ENCODE results near the gene PGM2.
A peak's percentile ranks its signal among the peaks of the same experiment; 100 is the strongest.
"Not testable (repeated sequence)": the region's sequence is repeated elsewhere in the genome, so short reads cannot be mapped to it uniquely, and the experiment has no call there.

PGM2 gene

DNA sequence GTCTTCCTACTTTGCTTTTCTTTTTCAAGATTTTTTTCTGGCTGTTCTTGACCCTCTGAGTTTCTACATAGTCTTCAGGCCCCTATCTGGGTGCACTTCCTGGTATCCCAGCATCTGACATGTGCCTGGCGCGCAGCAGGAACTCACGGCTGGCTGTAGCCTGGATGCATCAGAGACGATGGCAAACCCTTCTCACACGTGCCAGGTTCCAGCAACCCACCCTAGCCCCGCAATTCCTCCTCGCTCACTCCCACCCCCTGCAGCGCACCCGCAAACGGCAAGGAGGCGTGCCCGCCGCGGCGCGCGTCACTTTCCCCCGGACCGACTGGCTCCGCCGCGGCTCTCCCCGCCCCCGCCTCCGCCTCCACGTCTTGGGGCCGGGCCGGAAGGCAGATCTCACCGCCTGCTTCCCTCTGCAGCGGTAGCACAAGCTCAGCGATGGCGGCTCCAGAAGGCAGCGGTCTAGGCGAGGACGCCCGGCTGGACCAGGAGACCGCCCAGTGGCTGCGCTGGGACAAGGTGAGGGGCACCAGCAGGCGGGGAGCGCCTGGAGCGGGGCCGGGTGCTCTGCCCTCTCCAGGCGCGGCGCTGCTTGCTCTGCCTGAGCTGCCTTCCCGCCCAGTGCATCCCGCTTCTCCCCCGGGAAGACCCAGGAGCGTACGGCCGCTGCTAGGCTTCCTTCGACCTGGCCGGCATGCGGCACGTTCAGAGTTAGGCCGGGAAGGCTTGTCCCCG is at the start of gene PGM2:
Gene PGM2, plus strand, starts transcription at position 392 of the 735 bp plus-strand sequence. Its CDS starts 47 bp downstream, at position 439.
- DNase-seq (ENCODE audit: low read depth, low spot score), result peak; percentile 81

- no peak for DNase-seq (ENCODE audit: low read depth, low spot score)
Observed at GRCh38 chr4:37779896-37780295, 46.6 kb upstream of the PGM2 start.

DNA sequence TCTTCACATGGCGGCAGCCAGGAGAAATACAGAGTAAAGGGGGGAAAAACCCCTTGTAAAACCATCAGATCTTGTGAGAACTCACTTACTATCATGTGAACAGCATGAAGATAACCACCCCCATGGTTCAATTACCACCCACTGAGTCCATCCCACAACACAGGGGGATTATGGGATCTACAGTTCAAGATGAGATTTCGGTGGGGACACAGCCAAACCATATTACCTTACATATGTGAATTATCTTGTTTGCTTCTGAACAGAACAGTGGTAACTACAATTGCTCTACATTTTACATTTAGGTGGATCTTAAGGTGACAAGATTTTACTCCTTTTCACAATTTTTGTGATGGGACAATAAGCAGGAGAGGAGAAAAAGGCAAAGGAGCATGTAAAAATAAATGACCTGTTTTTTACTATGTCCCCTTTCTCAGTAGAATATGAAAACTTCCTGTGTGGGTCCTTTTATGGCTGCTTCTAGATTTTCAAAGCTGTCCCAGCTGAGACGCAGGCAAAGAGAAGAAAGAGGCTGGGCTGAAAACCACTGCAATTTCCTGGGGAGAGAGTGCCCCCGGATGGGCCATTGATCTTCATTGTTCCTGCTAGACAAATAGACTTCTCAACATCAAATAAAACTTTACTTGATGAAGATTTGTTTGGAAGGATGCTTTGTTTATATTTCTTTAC is 45.9 kb upstream of the PGM2 start:
- DNase-seq (ENCODE audit: low read depth, low spot score), result peak; percentile 4

- no peak for DNase-seq (ENCODE audit: low read depth, low spot score)
Observed at GRCh38 chr4:37781131-37781455, 45.4 kb upstream of the PGM2 start.

- not testable (repeated sequence) for DNase-seq (ENCODE audit: low read depth, low spot score)
Observed at GRCh38 chr4:37786267-37786666, 40.2 kb upstream of the PGM2 start.

GRCh38 chr4:37787883-37788460 is 38.5 kb upstream of the PGM2 start:
- DNase-seq (ENCODE audit: low read depth, low spot score), result not testable (repeated sequence)

DNA sequence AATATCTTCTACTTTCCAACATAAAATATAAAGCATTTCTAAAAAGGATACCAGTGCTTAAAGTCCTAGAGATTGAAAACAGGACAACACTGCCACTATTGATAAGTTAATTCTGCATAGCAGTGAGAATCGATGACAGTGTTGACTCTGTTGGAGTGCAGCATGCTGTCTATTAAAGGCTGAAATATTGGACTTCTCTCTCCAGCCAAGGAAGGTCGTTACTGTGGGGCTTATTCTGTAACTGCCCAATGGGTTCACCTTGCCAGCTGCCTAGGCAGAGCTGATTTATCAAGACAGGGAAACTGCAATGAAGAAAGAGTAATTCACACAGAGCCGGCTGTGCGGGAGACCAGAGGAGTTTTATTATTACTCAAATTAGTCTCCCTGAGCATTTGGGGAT is 37.7 kb upstream of the PGM2 start:
- no peak for DNase-seq (ENCODE audit: low read depth, low spot score)

DNA sequence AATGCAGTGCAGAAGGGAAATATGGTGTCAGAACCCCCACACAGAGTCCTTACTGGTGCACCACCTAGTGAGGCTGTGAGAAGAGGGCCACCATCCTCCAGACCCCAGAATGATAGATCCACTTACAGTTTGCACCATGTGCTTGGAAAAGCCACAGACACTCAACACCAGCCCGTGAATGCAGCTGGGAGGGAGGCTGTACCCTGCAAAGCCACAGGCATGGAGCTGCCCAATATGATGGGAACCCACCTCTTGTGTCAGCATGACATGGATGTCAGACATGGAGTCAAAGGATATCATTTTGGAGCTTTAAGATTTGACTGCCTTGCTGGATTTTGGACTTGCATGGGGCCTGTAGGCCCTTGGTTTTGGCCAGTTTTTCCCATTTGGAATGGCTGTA is 34.2 kb upstream of the PGM2 start:
- DNase-seq (ENCODE audit: low read depth, low spot score), result no peak

- DNase-seq (ENCODE audit: low read depth, low spot score), result no peak
Observed at GRCh38 chr4:37793562-37793961, 32.9 kb upstream of the PGM2 start.

- DNase-seq (ENCODE audit: low read depth, low spot score), result no peak
Observed at GRCh38 chr4:37794056-37794455, 32.4 kb upstream of the PGM2 start.

DNA sequence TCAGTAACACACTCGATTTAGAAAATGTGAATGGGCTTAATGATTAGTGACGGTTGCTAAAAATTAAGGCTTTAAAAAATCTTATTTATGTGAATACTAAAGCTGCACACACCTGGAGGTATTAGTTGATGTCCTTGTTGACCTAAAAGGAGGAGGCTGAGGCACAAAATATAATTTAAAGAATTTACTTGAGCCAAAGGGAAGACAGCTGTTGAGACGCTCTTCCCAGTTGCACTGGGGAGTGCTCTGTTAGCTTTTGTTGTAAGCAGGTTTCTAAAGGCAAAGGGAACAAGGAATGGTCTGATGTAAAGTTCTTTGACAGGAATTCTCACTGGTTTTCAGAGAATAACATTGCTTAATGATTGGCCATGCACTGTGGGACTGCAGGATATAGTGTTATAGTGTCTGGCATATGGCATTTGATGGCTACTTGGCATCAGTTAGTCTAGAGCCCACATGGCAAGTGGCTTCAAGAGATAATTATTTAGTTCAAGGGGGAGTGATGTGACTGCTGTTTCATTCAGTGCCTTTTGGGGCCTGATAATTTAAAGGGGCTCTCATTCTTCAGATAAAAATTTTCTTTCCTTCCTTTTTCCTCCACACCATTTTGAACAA is 30.8 kb upstream of the PGM2 start:
- DNase-seq (ENCODE audit: low read depth, low spot score), result no peak

- no peak for DNase-seq (ENCODE audit: low read depth, low spot score)
Observed at GRCh38 chr4:37797374-37797773, 29.1 kb upstream of the PGM2 start.

DNA sequence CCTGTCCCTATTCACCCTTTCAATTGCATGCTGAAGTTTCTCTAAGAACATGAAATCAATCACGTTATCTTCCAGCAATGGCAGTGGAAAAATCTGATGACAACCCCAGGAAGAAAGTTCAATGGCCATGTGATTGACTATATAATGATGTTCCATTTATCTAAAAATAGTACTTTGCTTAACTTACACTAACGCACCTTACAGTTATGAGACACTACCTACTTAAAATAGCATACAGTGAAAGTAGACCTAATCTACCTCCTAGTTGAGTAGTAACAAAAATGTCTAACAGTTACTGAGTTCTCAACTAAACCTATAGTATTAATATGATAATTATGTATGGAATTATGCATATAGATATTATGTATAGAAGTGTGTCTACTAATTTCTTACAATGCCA is 28.6 kb upstream of the PGM2 start:
- DNase-seq (ENCODE audit: low read depth, low spot score), result no peak

- DNase-seq (ENCODE audit: low read depth, low spot score), result no peak
Observed at GRCh38 chr4:37798616-37799015, 27.9 kb upstream of the PGM2 start.

DNA sequence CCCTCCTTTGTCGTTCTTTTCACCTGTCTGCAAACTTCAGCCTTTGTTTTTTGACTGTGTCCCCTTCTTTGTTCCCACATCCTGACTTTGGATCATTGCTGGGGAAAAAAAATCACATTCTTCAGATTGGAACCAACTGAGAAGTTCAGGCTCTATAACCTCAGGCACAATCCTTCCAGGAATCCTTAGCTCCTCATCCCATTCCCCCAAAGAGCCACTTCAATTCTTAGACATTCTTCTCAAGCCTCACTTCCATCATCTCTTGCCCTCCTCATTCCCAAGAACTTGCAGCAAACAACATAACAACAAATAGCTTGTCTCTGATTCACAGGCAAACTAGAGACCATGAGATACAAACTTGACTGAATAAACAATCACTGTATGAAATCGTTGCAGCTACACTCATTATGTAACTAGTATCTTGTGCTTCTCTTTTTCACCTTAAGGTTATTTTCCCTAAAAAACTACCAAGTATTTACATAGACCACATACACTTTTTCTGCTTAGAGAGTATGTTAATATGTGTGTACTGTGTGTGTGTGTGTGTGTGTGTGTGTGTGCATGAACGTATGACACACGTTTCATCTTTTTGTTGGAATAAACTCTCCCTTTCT is 26.4 kb upstream of the PGM2 start:
- no peak for DNase-seq (ENCODE audit: low read depth, low spot score)

GRCh38 chr4:37802068-37802666 is 24.3 kb upstream of the PGM2 start:
- DNase-seq (ENCODE audit: low read depth, low spot score), result no peak

- DNase-seq (ENCODE audit: low read depth, low spot score), result no peak
Observed at GRCh38 chr4:37803348-37803973, 23.0 kb upstream of the PGM2 start.

DNA sequence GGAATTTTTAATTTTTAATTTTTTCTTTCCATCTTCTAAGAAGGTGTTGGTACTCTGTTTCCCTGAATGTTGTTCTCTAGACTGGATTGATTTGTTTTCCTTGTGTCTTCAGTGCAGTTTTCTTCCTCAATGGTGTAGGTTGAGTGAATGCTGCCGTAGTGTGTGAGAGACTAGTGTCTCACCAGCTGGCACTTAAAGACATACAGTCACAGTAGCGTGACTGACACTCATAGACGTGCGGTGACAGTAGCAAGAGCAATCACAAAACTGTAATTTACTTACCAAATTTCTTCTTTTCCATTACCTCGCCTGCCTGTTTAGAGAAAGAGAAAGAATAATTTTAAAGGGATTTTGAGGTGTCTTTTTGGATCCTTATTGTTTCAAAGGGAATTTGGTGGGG is 21.4 kb upstream of the PGM2 start:
- no peak for DNase-seq (ENCODE audit: low read depth, low spot score)

DNA sequence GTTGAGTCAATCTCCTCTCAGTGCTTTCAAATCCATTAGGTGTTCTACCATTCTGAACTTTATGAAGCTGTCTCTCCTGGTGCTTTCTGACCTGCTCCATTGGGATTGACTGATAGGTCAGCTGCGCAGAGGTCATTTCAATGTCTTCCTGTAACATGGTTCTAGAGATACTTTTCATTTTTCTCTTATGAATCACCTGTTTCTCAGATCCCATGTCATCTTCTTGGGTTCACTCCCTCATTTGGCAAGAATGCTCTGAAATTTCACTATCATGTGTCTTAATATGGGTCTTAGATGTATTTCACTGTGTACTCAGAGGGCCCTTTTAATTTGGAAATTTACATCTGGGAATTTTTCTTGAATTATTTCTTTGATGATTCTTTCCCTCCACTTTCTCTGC is 13.8 kb upstream of the PGM2 start:
- DNase-seq (ENCODE audit: low read depth, low spot score), result no peak

- no peak for DNase-seq (ENCODE audit: low read depth, low spot score)
Observed at GRCh38 chr4:37815591-37815990, 10.9 kb upstream of the PGM2 start.

- DNase-seq (ENCODE audit: low read depth, low spot score), result no peak
Observed at GRCh38 chr4:37816006-37816405, 10.5 kb upstream of the PGM2 start.
